Measurements from ENCODE around the gene FXYD2.

- TF ChIP-seq EZH2 (IDR thresholded peaks at IDR 0.05; ENCODE audit: insufficient read depth, poor library complexity, severe bottlenecking) (no peak), EZH2phosphoT487 (IDR thresholded peaks at IDR 0.05; ENCODE audit: insufficient read depth, low read depth) (no peak)
Measured at GRCh38 chr11:117796872-117797529, 27.5 kb downstream of the FXYD2 start, which contains the start of gene DSCAML1.

Measured in GM23248 (cell line).